ENCODE results near the gene SLC17A5. TPM values are rescaled to one million over a fixed set of nuclear protein-coding genes. Genes with fewer than 3 reads are reported as not detected.
"Not testable (repeated sequence)": the region's sequence is repeated elsewhere in the genome, so short reads cannot be mapped to it uniquely, and the experiment has no call there.

Gene SLC17A5
- total RNA-seq, 4 donors from 2014 or later = 15.0 to 17.9 (median 16.2) TPM

DNA sequence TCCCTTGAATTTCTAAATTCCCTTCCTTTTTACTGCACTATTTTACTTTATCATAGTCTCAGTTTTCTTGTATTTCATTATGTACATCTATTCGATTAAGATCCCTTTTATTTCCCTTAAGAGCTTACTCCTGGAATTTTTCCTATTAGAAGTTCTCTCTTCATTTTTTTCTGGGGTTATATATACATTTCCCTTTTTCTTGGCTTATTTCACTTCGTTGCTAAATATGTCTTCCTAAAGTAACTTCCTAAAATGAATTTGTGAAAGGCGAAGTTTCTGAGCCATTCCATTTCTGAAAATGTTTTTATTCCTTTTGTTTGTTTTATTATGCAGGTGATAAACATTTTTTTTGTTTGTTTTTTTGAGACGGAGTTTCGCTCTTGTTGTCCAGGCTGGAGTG is 36.3 kb upstream of the SLC17A5 start:
- TF ChIP-seq, protein P1, sequence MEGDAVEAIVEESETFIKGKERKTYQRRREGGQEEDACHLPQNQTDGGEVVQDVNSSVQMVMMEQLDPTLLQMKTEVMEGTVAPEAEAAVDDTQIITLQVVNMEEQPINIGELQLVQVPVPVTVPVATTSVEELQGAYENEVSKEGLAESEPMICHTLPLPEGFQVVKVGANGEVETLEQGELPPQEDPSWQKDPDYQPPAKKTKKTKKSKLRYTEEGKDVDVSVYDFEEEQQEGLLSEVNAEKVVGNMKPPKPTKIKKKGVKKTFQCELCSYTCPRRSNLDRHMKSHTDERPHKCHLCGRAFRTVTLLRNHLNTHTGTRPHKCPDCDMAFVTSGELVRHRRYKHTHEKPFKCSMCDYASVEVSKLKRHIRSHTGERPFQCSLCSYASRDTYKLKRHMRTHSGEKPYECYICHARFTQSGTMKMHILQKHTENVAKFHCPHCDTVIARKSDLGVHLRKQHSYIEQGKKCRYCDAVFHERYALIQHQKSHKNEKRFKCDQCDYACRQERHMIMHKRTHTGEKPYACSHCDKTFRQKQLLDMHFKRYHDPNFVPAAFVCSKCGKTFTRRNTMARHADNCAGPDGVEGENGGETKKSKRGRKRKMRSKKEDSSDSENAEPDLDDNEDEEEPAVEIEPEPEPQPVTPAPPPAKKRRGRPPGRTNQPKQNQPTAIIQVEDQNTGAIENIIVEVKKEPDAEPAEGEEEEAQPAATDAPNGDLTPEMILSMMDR (IDR thresholded peaks at IDR 0.05) = no peak
- TF ChIP-seq POLR2A (IDR thresholded peaks at IDR 0.05; ENCODE audit: low read depth) (no peak), EP300 (IDR thresholded peaks at IDR 0.05) (no peak), POLR2AphosphoS5 (IDR thresholded peaks at IDR 0.05) (no peak)
- no peaks in the 10 kb centered on the region for H3K36me3 ChIP-seq
- H3K4me3 ChIP-seq = no peak overlapping the region
- no peaks in the 10 kb centered on the region for H3K9me3 ChIP-seq
- no peak for DNase-seq (ENCODE audit: extremely low spot score)
- no peak overlapping the region for H3K27ac ChIP-seq (replicated peaks in 1 of 4)
- no peaks in the 10 kb centered on the region for H3K27me3 ChIP-seq
- 79% methylated on average over 5 of the region's 5 CpGs for WGBS
- intact Hi-C loops (cut with DNase I) = no loop called here
- H3K4me1 ChIP-seq = peaks cover 0 to 8% (median 7%) of the 10 kb centered on the region in 4 donors

DNA sequence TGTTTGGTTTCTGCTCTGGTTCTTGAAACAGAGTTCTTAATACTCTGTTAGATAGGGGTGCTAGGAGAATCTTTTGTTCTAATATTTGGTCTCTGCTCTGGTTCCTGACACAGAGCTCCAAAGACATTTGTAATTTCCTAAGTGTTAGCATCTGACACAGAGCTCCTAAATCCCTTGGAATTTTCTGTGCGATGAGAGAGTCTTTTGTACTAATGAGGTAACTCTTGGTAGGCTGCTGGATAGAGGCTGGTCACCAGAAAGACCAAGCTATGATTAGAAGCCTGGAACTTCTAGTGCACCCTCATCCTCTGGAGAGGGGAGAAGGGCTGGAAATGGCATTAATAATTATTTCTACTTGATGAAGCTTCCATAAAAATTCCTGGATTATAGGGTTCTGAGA is 34.6 kb upstream of the SLC17A5 start:
- 61% methylated on average over 1 of the region's 1 CpG for WGBS
- DNase-seq (ENCODE audit: extremely low spot score) = no peak
- TF ChIP-seq POLR2A (IDR thresholded peaks at IDR 0.05; ENCODE audit: low read depth) = no peak
- TF ChIP-seq, protein P1 (IDR thresholded peaks at IDR 0.05) = no peak
- TF ChIP-seq POLR2AphosphoS5 (IDR thresholded peaks at IDR 0.05) = no peak
- no peak for TF ChIP-seq EP300 (IDR thresholded peaks at IDR 0.05)

DNA sequence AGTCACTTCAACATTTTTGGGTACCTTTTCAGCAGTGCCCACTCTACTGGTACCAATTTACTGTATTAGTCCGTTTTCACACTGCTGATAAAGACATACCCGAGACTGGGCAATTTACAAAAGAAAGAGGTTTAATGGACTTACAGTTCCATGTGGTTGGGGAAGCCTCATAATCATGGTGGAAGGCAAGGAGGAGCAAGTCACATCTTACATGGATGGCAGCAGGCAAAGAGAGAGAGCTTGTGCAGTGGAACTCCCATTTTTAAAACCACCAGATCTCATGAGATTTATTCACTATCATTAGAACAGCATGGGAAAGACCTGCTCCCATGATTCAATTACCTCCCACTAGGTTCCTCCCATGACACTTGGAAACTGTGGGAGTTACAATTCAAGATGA is 29.8 kb upstream of the SLC17A5 start:
- H3K27ac ChIP-seq (replicated peaks in 1 of 4); H3K27me3 ChIP-seq; H3K4me3 ChIP-seq; H3K4me1 ChIP-seq; DNase-seq (ENCODE audit: extremely low spot score); intact Hi-C loops (cut with DNase I); H3K9me3 ChIP-seq; H3K36me3 ChIP-seq: not testable (repeated sequence)
- WGBS = 88% methylated on average over 2 of the region's 2 CpGs

More for the DNA sequence above, 34.6 kb upstream of the SLC17A5 start:
- H3K27me3 ChIP-seq = no peaks in the 10 kb centered on the region
- no peaks in the 10 kb centered on the region for H3K4me1 ChIP-seq
- H3K27ac ChIP-seq (replicated peaks in 1 of 4) = no peak overlapping the region
- no peaks in the 10 kb centered on the region for H3K9me3 ChIP-seq
- intact Hi-C loops (cut with DNase I) = no loop called here
- H3K36me3 ChIP-seq = no peaks in the 10 kb centered on the region
- H3K4me3 ChIP-seq = no peak overlapping the region

GRCh38 chr6:73680289-73680918 is 26.6 kb upstream of the SLC17A5 start:
- 68% methylated on average over 5 of the region's 5 CpGs for WGBS
- no peak overlapping the region for H3K27ac ChIP-seq (replicated peaks in 1 of 4)
- no peaks in the 10 kb centered on the region for H3K27me3 ChIP-seq
- intact Hi-C loops (cut with DNase I) = no loop called here
- no peak overlapping the region for H3K4me3 ChIP-seq
- no peak for DNase-seq (ENCODE audit: extremely low spot score)
- peaks cover 0 to 5% (median 2%) of the 10 kb centered on the region in 4 donors for H3K9me3 ChIP-seq
- H3K4me1 ChIP-seq = peaks cover 0 to 2% (median 0%) of the 10 kb centered on the region in 4 donors
- H3K36me3 ChIP-seq = no peaks in the 10 kb centered on the region
- TF ChIP-seq, protein P1 (IDR thresholded peaks at IDR 0.05) = no peak
- no peak for TF ChIP-seq POLR2AphosphoS5 (IDR thresholded peaks at IDR 0.05)
- TF ChIP-seq EP300 (IDR thresholded peaks at IDR 0.05) = no peak

- not testable (repeated sequence) for DNase-seq (ENCODE audit: extremely low spot score); H3K27ac ChIP-seq (replicated peaks in 1 of 4); H3K4me1 ChIP-seq; H3K36me3 ChIP-seq; H3K27me3 ChIP-seq; H3K9me3 ChIP-seq; H3K4me3 ChIP-seq
- 94% methylated on average over 5 of the region's 5 CpGs for WGBS
- intact Hi-C loops (cut with DNase I) = loop anchor here (5.0 kb wide), 1 partner anchor 1532 kb away; no protein-coding TSS in a partner anchor
These were observed 26.1 kb upstream of the SLC17A5 start for GRCh38 chr6:73679846-73680245.

DNA sequence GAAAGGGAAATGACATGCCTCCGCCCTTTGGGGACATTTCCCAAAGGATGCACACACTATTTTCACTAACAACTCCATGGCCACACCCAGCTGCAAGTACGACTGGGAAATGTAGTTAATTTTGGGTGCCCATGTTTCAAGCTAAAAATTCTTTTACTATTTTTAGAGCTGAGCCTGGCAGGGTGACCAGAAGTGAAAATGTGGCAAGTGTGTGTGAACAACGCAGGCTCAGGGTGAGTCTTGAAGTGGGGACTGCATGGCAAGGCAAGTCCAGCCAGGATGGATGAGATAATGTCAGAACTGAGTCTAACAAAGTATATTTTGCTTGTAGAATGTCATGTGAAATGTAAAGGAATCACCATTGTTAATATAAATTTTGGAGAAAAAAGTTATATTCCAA is 25.2 kb upstream of the SLC17A5 start:
- no peak for DNase-seq (ENCODE audit: extremely low spot score)
- H3K9me3 ChIP-seq = peaks cover 0 to 5% (median 2%) of the 10 kb centered on the region in 4 donors
- H3K27ac ChIP-seq (replicated peaks in 1 of 4) = no peak overlapping the region
- H3K27me3 ChIP-seq = no peaks in the 10 kb centered on the region
- no peak overlapping the region for H3K4me3 ChIP-seq
- WGBS = 55% methylated on average over 3 of the region's 3 CpGs
- H3K36me3 ChIP-seq = no peaks in the 10 kb centered on the region
- H3K4me1 ChIP-seq = peaks cover 0 to 3% (median 0%) of the 10 kb centered on the region in 4 donors
- TF ChIP-seq, protein P1 (IDR thresholded peaks at IDR 0.05) = no peak
- TF ChIP-seq POLR2A (IDR thresholded peaks at IDR 0.05; ENCODE audit: low read depth) = no peak
- TF ChIP-seq POLR2AphosphoS5 (IDR thresholded peaks at IDR 0.05) = no peak
- TF ChIP-seq EP300 (IDR thresholded peaks at IDR 0.05) = no peak
- intact Hi-C loops (cut with DNase I) = loop anchor here (5.0 kb wide), 1 partner anchor 1533 kb away; no protein-coding TSS in a partner anchor

All from esophagus muscularis mucosa (tissue), 4 donors.